ENCODE results near the gene PKDCC.

GRCh38 chr2:42028571-42029148 lies 19.2 kb upstream of the PKDCC start:
- TF ChIP-seq CTCF (IDR thresholded peaks at IDR 0.05) (no peak), ZFX (IDR thresholded peaks at IDR 0.05; ENCODE audit: borderline replicate concordance) (no peak)
